Hepatocyte (in vitro differentiated cells): ENCODE results near the gene PSME4. TPM values are rescaled to one million over a fixed set of nuclear protein-coding genes. Genes with fewer than 3 reads are reported as not detected.

Experiments
- DNase-seq: peaks from one replicate; pipeline ENCODE4 v3.0.0-alpha.2; 2016; ENCODE audit warnings: low spot score
- H2AFZ ChIP-seq: fragments of 200-600 bp; sonication (generic); 2 replicates; pipeline ENCODE4 v1.6.0; 2016; ENCODE audit warnings: antibody characterized with exemption, mild to moderate bottlenecking
- H3K27ac ChIP-seq: fragments of 200-600 bp; sonication (generic); 2 replicates; pipeline ENCODE4 v1.5.1; 2016; ENCODE audit warnings: mild to moderate bottlenecking
- H3K27me3 ChIP-seq: fragments of 200-600 bp; sonication (generic); 2 replicates; pipeline ENCODE4 v1.6.1; 2016
- H3K36me3 ChIP-seq: fragments of 200-600 bp; sonication (generic); replicated peaks from 2 replicates; pipeline ENCODE4 v1.5.1; 2016; ENCODE audit warnings: low read depth; ENCODE audit not compliant: insufficient read depth
- H3K4me1 ChIP-seq: fragments of 200-600 bp; sonication (generic); 2 replicates; pipeline ENCODE4 v1.5.1; 2016; ENCODE audit warnings: mild to moderate bottlenecking, moderate library complexity; ENCODE audit not compliant: insufficient read depth
- H3K4me2 ChIP-seq: fragments of 200-600 bp; sonication (generic); 2 replicates; pipeline ENCODE4 v1.6.0; 2016
- H3K4me3 ChIP-seq: fragments of 200-600 bp; sonication (generic); 2 replicates; pipeline ENCODE4 v1.5.1; 2016; ENCODE audit warnings: mild to moderate bottlenecking
- H3K79me2 ChIP-seq: fragments of 200-600 bp; sonication (generic); 2 replicates; pipeline ENCODE4 v1.6.0; 2017; ENCODE audit warnings: mild to moderate bottlenecking
- H3K9me2 ChIP-seq: fragments of 200-600 bp; sonication (generic); replicated peaks from 2 replicates; pipeline ENCODE4 v1.6.0; 2017; ENCODE audit warnings: mild to moderate bottlenecking; ENCODE audit not compliant: insufficient read depth
- H3K9me3 ChIP-seq: fragments of 200-600 bp; sonication (generic); 2 replicates; pipeline ENCODE4 v1.5.1; 2016; ENCODE audit warnings: low read depth, mild to moderate bottlenecking
- H4K20me1 ChIP-seq: fragments of 200-600 bp; sonication (generic); 2 replicates; pipeline ENCODE4 v1.6.0; 2016; ENCODE audit warnings: mild to moderate bottlenecking; ENCODE audit not compliant: insufficient read depth, poor library complexity, severe bottlenecking
- EZH2 ChIP-seq: fragments of 200-600 bp; sonication (generic); IDR thresholded peaks from 2 replicates; pipeline ENCODE4 v1.6.1; 2016; ENCODE audit warnings: antibody characterized with exemption, mild to moderate bottlenecking, borderline replicate concordance
- EZH2phosphoT487 ChIP-seq: fragments of 200-600 bp; sonication (generic); IDR thresholded peaks from one replicate; pipeline ENCODE4 v1.6.1; 2018; ENCODE audit warnings: antibody characterized with exemption, mild to moderate bottlenecking, low read depth, moderate library complexity; ENCODE audit not compliant: unreplicated experiment, severe bottlenecking
- WGBS: methylation state at CpG from one replicate; pipeline ENCODE4 v1.1.6; 2016; ENCODE audit warnings: low lambda C conversion rate; ENCODE audit errors: missing lambda C conversion rate; 5-methylcytosine and 5-hydroxymethylcytosine counted together
- polyA plus RNA-seq: library from polyadenylated mRNA; unstranded; fragments of >200 nt; fragmentation: Nextera tagmentation; extraction: Ambion mirVana; gene quantifications from 2 replicates; pipeline ENCODE4 v1.2.1, GENCODE V29; 2016
- total RNA-seq: library from RNA; depleted of rRNA; stranded (reverse); fragments of >200 nt; gene quantifications from 2 replicates; pipeline ENCODE4 v1.2.3, GENCODE V29; 2014
- TF ChIP-seq, protein P1 (sequence below): fragments of 200-600 bp; sonication (generic); IDR thresholded peaks from 2 replicates; pipeline ENCODE4 v1.5.1; 2016; ENCODE audit warnings: antibody characterized with exemption, mild to moderate bottlenecking; ENCODE audit not compliant: poor library complexity

The PSME4 gene, protein sequence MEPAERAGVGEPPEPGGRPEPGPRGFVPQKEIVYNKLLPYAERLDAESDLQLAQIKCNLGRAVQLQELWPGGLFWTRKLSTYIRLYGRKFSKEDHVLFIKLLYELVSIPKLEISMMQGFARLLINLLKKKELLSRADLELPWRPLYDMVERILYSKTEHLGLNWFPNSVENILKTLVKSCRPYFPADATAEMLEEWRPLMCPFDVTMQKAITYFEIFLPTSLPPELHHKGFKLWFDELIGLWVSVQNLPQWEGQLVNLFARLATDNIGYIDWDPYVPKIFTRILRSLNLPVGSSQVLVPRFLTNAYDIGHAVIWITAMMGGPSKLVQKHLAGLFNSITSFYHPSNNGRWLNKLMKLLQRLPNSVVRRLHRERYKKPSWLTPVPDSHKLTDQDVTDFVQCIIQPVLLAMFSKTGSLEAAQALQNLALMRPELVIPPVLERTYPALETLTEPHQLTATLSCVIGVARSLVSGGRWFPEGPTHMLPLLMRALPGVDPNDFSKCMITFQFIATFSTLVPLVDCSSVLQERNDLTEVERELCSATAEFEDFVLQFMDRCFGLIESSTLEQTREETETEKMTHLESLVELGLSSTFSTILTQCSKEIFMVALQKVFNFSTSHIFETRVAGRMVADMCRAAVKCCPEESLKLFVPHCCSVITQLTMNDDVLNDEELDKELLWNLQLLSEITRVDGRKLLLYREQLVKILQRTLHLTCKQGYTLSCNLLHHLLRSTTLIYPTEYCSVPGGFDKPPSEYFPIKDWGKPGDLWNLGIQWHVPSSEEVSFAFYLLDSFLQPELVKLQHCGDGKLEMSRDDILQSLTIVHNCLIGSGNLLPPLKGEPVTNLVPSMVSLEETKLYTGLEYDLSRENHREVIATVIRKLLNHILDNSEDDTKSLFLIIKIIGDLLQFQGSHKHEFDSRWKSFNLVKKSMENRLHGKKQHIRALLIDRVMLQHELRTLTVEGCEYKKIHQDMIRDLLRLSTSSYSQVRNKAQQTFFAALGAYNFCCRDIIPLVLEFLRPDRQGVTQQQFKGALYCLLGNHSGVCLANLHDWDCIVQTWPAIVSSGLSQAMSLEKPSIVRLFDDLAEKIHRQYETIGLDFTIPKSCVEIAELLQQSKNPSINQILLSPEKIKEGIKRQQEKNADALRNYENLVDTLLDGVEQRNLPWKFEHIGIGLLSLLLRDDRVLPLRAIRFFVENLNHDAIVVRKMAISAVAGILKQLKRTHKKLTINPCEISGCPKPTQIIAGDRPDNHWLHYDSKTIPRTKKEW (N-terminal part only)
- total RNA-seq (35.1 and 53.1 TPM in 2 replicates), polyA plus RNA-seq (12.1 and 12.7 TPM in 2 replicates)

DNA sequence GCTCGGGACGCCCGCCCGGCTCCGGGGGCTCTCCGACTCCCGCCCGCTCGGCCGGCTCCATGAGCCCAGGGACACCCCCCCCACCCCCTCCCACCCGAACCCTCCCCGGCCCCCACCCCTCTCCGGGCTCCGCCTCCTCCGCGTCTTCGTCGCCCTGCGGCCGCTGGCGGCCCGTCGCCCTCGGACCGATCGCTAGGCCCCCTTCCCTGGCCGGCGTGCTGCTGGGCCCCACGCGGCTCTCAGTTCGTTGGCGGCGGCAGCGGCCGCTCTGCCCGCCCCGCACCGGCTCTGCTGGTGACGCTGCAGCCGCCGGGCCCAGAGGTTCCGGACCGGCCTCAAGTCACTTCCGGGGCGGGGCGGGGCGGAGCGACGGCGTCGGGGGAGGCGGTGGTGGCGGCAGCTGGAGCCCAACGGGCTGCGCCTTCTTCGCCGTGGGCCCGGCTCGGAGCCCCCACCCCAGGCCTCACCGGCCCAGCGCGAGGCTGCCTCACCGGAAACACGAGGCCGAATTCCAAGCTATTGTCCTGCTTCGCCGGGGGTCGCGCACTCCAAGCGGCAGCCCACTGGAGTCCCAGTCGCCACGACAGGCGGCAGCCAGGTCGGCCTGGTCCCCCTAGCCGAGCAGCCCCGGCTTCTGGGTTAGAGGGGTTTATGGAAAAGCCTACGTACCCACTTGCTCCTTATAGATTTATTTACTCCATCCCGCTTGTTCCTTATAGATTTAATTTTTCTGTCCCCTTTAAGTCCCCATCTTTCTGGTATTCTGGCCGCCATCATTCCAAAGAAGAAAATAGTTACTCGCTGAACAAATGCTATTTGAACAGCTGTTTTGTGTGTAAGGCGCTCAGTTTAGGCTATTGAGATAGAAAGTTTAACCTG is at the start of gene PSME4:
PSME4 (minus strand) TSS at position 270 of the 879 bp plus-strand sequence; CDS start at position 61, 209 bp downstream.
- H2AFZ ChIP-seq: peak within 1 kb of the TSS; percentile 82
- H4K20me1 ChIP-seq: peaks cover 39% of the 10 kb centered on the region
- peak within 1 kb of the TSS; percentile 79 for H3K4me2 ChIP-seq
- TF ChIP-seq EZH2phosphoT487: no peak
- under 1% methylated on average over 50 of the region's 81 CpGs for WGBS
- H3K79me2 ChIP-seq: peaks cover 53% of the 10 kb centered on the region
- H3K9me3 ChIP-seq: no peaks in the 10 kb centered on the region
- no peaks in the 10 kb centered on the region for H3K36me3 ChIP-seq
- H3K9me2 ChIP-seq: no peaks in the 10 kb centered on the region
- H3K4me3 ChIP-seq: peak within 1 kb of the TSS; percentile 97
- H3K4me1 ChIP-seq: peaks cover 12% of the 10 kb centered on the region
- H3K27me3 ChIP-seq: no peaks in the 10 kb centered on the region
- DNase-seq: peak; percentile 97
- peak within 1 kb of the TSS; percentile 98 for H3K27ac ChIP-seq

DNA sequence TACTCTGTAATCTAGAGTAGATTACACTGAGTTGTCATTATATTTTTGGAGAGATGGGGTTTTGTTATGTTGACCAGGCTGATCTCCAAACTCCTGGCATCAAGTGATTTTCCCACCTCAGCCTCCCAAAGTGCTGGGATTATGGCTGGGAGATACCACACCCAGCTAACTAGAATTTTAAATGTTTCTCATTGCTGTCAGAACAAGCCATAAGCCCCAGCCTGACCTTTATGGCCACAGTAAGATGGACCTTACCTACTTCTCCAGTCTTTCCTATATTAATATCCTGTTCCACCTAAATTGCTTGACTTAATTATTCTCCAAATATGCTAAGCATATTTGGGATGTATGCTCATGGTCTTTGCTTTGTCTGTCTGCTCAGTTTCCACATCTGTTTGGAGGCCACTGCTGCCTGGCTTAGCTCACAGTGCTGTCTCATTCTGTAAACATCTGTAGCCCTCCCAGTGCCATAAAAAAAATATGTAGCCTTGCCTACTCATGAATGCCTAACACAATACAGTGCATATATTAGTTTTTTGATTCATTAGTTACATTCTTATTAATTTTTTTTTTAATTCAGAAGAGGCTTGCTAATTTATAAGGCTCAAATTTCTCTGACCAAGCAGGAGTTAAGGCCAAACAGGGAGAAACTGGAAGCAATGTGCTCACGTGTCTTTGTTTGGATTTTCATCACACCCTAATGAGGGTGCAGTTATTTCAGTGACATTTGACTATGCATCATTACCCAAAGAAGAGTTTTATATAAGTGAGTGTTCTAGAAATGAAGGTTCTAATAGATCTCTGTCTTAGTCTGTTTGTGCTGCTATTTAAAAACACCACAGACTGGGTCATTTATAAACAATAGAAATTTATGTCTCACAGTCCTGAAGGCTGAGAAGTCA is 45.3 kb upstream of the PSME4 start:
- Histone ChIP-seq H3K79me2 (no peaks in the 10 kb centered on the region), H3K36me3 (no peaks in the 10 kb centered on the region), H3K9me3 (no peaks in the 10 kb centered on the region), H4K20me1 (no peaks in the 10 kb centered on the region), H3K4me3 (no peak overlapping the region), H2AFZ (no peak overlapping the region), H3K27ac (peak overlapping the region; percentile 59), H3K27me3 (no peaks in the 10 kb centered on the region), H3K4me1 (peaks cover 10% of the 10 kb centered on the region), H3K9me2 (no peaks in the 10 kb centered on the region), H3K4me2 (no peak overlapping the region)
- 39% methylated on average over 1 of the region's 1 CpG for WGBS
- DNase-seq: peak; percentile 40
- TF ChIP-seq EZH2phosphoT487 (no peak), EZH2 (no peak)
- TF ChIP-seq, protein P1, sequence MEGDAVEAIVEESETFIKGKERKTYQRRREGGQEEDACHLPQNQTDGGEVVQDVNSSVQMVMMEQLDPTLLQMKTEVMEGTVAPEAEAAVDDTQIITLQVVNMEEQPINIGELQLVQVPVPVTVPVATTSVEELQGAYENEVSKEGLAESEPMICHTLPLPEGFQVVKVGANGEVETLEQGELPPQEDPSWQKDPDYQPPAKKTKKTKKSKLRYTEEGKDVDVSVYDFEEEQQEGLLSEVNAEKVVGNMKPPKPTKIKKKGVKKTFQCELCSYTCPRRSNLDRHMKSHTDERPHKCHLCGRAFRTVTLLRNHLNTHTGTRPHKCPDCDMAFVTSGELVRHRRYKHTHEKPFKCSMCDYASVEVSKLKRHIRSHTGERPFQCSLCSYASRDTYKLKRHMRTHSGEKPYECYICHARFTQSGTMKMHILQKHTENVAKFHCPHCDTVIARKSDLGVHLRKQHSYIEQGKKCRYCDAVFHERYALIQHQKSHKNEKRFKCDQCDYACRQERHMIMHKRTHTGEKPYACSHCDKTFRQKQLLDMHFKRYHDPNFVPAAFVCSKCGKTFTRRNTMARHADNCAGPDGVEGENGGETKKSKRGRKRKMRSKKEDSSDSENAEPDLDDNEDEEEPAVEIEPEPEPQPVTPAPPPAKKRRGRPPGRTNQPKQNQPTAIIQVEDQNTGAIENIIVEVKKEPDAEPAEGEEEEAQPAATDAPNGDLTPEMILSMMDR: no peak

DNA sequence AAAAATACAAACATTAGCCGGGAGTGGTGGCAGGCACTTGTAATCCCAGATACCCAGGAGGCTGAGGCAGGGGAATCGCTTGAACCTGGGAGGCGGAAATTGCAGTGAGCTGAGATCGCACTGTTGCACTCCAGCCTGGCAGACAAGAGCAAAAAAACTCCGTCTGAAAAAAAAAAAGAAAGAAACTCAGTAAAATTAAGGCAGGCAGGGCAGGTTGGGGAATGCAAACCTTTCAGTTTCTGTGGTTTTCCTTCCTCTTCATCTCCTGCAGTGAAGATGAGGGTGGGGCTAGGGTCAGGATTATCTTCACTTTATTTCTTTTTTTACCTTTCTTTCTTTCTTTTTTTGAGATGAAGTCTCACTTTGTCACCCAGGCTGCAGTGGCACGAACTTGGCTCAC is 43.2 kb upstream of the PSME4 start:
- 71% methylated on average over 6 of the region's 6 CpGs for WGBS
- no peaks in the 10 kb centered on the region for H3K79me2 ChIP-seq
- H3K4me1 ChIP-seq: peaks cover 10% of the 10 kb centered on the region
- no peak overlapping the region for H3K4me3 ChIP-seq
- H3K27ac ChIP-seq: no peak overlapping the region
- H3K4me2 ChIP-seq: no peak overlapping the region
- H4K20me1 ChIP-seq: no peaks in the 10 kb centered on the region
- H2AFZ ChIP-seq: no peak overlapping the region
- no peaks in the 10 kb centered on the region for H3K9me2 ChIP-seq
- TF ChIP-seq EZH2: no peak
- no peak for TF ChIP-seq EZH2phosphoT487
- TF ChIP-seq, protein P1: no peak
- DNase-seq: no peak
- no peaks in the 10 kb centered on the region for H3K27me3 ChIP-seq
- no peaks in the 10 kb centered on the region for H3K36me3 ChIP-seq
- no peaks in the 10 kb centered on the region for H3K9me3 ChIP-seq
